Measurements from ENCODE around the gene RNASE11.

RNASE11 gene

GRCh38 chr14:20587489-20588154 lies at the start of gene RNASE11:
Gene RNASE11, minus strand, starts transcription at chr14:20588001.
- DNase-seq (ENCODE audit: low read depth): peak; percentile 29
- no peak for TF ChIP-seq CTCF (IDR thresholded peaks at IDR 0.05; ENCODE audit: insufficient read depth, low read depth, low read length, missing control alignments)
- H3K4me3 ChIP-seq (ENCODE audit: low read depth, low read length): no peak within 1 kb of the TSS

GRCh38 chr14:20632831-20633691 lies 45.3 kb upstream of the RNASE11 start:
- peak overlapping the region; percentile 55 for H3K4me3 ChIP-seq (ENCODE audit: low read depth, low read length)
- DNase-seq (ENCODE audit: low read depth): peak; percentile 90
- no peak for TF ChIP-seq CTCF (IDR thresholded peaks at IDR 0.05; ENCODE audit: insufficient read depth, low read depth, low read length, missing control alignments)

- H3K4me3 ChIP-seq (ENCODE audit: low read depth, low read length): peak overlapping the region; percentile 55
- DNase-seq (ENCODE audit: low read depth): peak; percentile 51
- TF ChIP-seq CTCF (IDR thresholded peaks at IDR 0.05; ENCODE audit: insufficient read depth, low read depth, low read length, missing control alignments): no peak
Observed at GRCh38 chr14:20632448-20632830, 44.6 kb upstream of the RNASE11 start.

GRCh38 chr14:20631880-20632389 lies 44.1 kb upstream of the RNASE11 start:
- TF ChIP-seq CTCF (IDR thresholded peaks at IDR 0.05; ENCODE audit: insufficient read depth, low read depth, low read length, missing control alignments): no peak
- DNase-seq (ENCODE audit: low read depth): peak; percentile 47
- H3K4me3 ChIP-seq (ENCODE audit: low read depth, low read length): peak overlapping the region; percentile 55

GRCh38 chr14:20631023-20631879 lies 43.5 kb upstream of the RNASE11 start:
- peak; percentile 72 for DNase-seq (ENCODE audit: low read depth)
- H3K4me3 ChIP-seq (ENCODE audit: low read depth, low read length): peak overlapping the region; percentile 55
- no peak for TF ChIP-seq CTCF (IDR thresholded peaks at IDR 0.05; ENCODE audit: insufficient read depth, low read depth, low read length, missing control alignments)

- TF ChIP-seq CTCF (IDR thresholded peaks at IDR 0.05; ENCODE audit: insufficient read depth, low read depth, low read length, missing control alignments): no peak
- peak overlapping the region; percentile 55 for H3K4me3 ChIP-seq (ENCODE audit: low read depth, low read length)
- peak; percentile 84 for DNase-seq (ENCODE audit: low read depth)
Observed at GRCh38 chr14:20630340-20631022, 42.7 kb upstream of the RNASE11 start.

Measured in GM12865 (cell line).